Gastrocnemius medialis (tissue), 4 donors: ENCODE data around the gene TJP3. TPM values are rescaled to one million over a fixed set of nuclear protein-coding genes. Genes with fewer than 3 reads are reported as not detected.

Source experiments
- ATAC-seq, 2 donors: fragments of 150-250 bp; one replicate each; pipeline ENCODE4 v1.9.1; 2016
- DNase-seq, 2 donors: peaks; one replicate each; pipeline ENCODE4 v3.0.0-alpha.2; 2019
- H3K27ac ChIP-seq, 4 donors: fragments of 200-600 bp; sonication (generic); 1 replicate in 1 of 4; 2 replicates in 3 of 4; pipeline ENCODE4 v1.5.1; 2016 to 2018; ENCODE audit warnings: mild to moderate bottlenecking in 2 of 4, moderate library complexity in 1 of 4
- H3K27me3 ChIP-seq, 3 donors: fragments of 200-600 bp; sonication (generic) in 2 of 3; 1 replicate in 1 of 3; 2 replicates in 2 of 3; pipeline versions ENCODE4 v1.5.1 to v1.6.0; 2016 to 2019; ENCODE audit warnings: mild to moderate bottlenecking in 1 of 3, moderate library complexity in 1 of 3
- H3K36me3 ChIP-seq, 2 donors: fragments of 200-600 bp; sonication (generic) in 1 of 2; one replicate each; pipeline ENCODE4 v1.5.1; 2017 to 2018
- H3K4me1 ChIP-seq, 2 donors: fragments of 200-600 bp; sonication (generic) in 1 of 2; one replicate each; pipeline ENCODE4 v1.5.1; 2016 to 2017; ENCODE audit warnings: mild to moderate bottlenecking in 2 of 2
- H3K4me3 ChIP-seq, 4 donors: fragments of 200-600 bp; sonication (generic) in 3 of 4; 1 replicate in 1 of 4; 2 replicates in 3 of 4; pipeline ENCODE4 v1.5.1; 2016 to 2019; ENCODE audit warnings: mild to moderate bottlenecking in 2 of 4
- H3K9me3 ChIP-seq, 3 donors: fragments of 200-600 bp; sonication (generic) in 2 of 3; 1 replicate in 1 of 3; 2 replicates in 2 of 3; pipeline ENCODE4 v1.5.1; 2016 to 2019
- CTCF ChIP-seq, 5 experiments: fragments of 450-650 bp in 3 of 5; fragments of 200-600 bp in 2 of 5; sonication (generic) in 2 of 5; IDR thresholded peaks in 4 of 5; conservative IDR thresholded peaks in 1 of 5; 1 replicate in 4 of 5; 2 replicates in 1 of 5; pipeline ENCODE4 v1.5.1; 2016 to 2019; ENCODE audit warnings: antibody characterized with exemption in 5 of 5, mild to moderate bottlenecking in 3 of 5, moderate library complexity in 3 of 5
- POLR2A ChIP-seq, 2 donors: fragments of 450-650 bp; IDR thresholded peaks; one replicate each; pipeline ENCODE4 v1.6.1; 2017; ENCODE audit warnings: antibody characterized with exemption in 2 of 2, mild to moderate bottlenecking in 2 of 2, moderate library complexity in 2 of 2
- in situ Hi-C, 4 donors: fragments of 200-750 bp; cut with MboI; loops; one replicate each; pipeline versions ENCODE4 v1.15.0 to v1.8.0; 2017; ENCODE audit warnings: low sequenced_read_pairs in 4 of 4
- intact Hi-C: fragments of 100-400 bp; cut with DNase I; formaldehyde crosslinking; loops from one replicate; pipeline ENCODE4 v1.15.1; 2023; ENCODE audit warnings: low total_unique reads
- total RNA-seq, 4 donors: library from RNA; depleted of rRNA; stranded (reverse); fragments of >200 nt; gene quantifications; one replicate each; pipeline versions ENCODE4 v1.1.0 to v1.2.3, GENCODE V29; 2016

The TJP3 gene
- total RNA-seq, 4 donors from 2014 or later, result 0.67 to 3.7 (median 1.7) TPM

- ATAC-seq (no peak), DNase-seq (no peak)
- H3K4me1 ChIP-seq, result no peaks in the 10 kb centered on the region
- peaks cover 43 to 65% (median 47%) of the 10 kb centered on the region in 3 donors for H3K27me3 ChIP-seq
- in situ Hi-C loops, result no loop called here
- intact Hi-C loops, result no loop called here
- peak overlapping the region in 1 of 4 donors; percentile 21 for H3K4me3 ChIP-seq
- no peak for TF ChIP-seq POLR2A (IDR thresholded peaks at IDR 0.05)
- no peak for TF ChIP-seq CTCF (IDR thresholded peaks at IDR 0.05 in 4 of 5, conservative IDR thresholded peaks at IDR 0.05 in 1 of 5)
- H3K27ac ChIP-seq, result no peak overlapping the region
- H3K36me3 ChIP-seq, result no peaks in the 10 kb centered on the region
- no peaks in the 10 kb centered on the region for H3K9me3 ChIP-seq
Measured at GRCh38 chr19:3721887-3722442, 13.8 kb downstream of the TJP3 start.

- Histone ChIP-seq H3K4me1 (no peaks in the 10 kb centered on the region), H3K36me3 (no peaks in the 10 kb centered on the region), H3K4me3 (no peak overlapping the region), H3K27ac (no peak overlapping the region), H3K27me3 (peaks cover 43 to 63% (median 47%) of the 10 kb centered on the region in 3 donors), H3K9me3 (no peaks in the 10 kb centered on the region)
- intact Hi-C loops (no loop called here), in situ Hi-C loops (no loop called here)
- DNase-seq (no peak), ATAC-seq (no peak)
- TF ChIP-seq POLR2A (IDR thresholded peaks at IDR 0.05), result no peak
- no peak for TF ChIP-seq CTCF (IDR thresholded peaks at IDR 0.05 in 4 of 5, conservative IDR thresholded peaks at IDR 0.05 in 1 of 5)
Measured at GRCh38 chr19:3722443-3723109, 14.4 kb downstream of the TJP3 start.

- Histone ChIP-seq H3K27ac (no peak overlapping the region), H3K36me3 (no peaks in the 10 kb centered on the region), H3K4me1 (no peaks in the 10 kb centered on the region), H3K27me3 (peaks cover 43 to 61% (median 47%) of the 10 kb centered on the region in 3 donors), H3K9me3 (no peaks in the 10 kb centered on the region), H3K4me3 (no peak overlapping the region)
- in situ Hi-C loops (no loop called here), intact Hi-C loops (no loop called here)
- DNase-seq (no peak), ATAC-seq (no peak)
- TF ChIP-seq POLR2A (IDR thresholded peaks at IDR 0.05) (no peak), CTCF (IDR thresholded peaks at IDR 0.05 in 4 of 5, conservative IDR thresholded peaks at IDR 0.05 in 1 of 5) (no peak)
Measured at GRCh38 chr19:3723110-3723488, 14.9 kb downstream of the TJP3 start.

DNA sequence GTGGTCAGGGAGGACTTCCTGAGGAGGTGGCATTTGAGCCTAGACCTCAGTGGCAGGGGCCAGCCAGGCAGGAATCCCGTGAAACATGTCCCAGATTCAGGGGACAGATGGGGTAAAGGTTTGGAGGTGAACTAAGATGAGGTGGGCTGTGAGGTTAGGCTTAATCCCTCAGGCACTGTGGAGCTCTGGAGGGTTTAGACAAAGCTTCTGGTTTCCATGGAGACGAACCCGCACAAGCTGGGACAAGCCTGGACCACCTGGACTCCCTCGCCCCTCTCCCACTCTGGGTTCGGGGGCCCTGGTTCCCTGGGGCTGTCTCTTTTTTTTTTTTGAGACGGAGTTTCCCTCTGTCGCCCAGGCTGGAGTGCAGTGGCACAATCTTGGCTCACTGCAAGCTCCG, 15.7 kb downstream of the TJP3 start:
- Histone ChIP-seq H3K27ac (no peak overlapping the region), H3K4me3 (no peak overlapping the region), H3K36me3 (no peaks in the 10 kb centered on the region), H3K27me3 (peaks cover 43 to 56% (median 46%) of the 10 kb centered on the region in 3 donors), H3K9me3 (no peaks in the 10 kb centered on the region), H3K4me1 (no peaks in the 10 kb centered on the region)
- ATAC-seq (no peak), DNase-seq (no peak)
- intact Hi-C loops (no loop called here), in situ Hi-C loops (no loop called here)
- no peak for TF ChIP-seq POLR2A (IDR thresholded peaks at IDR 0.05)
- no peak for TF ChIP-seq CTCF (IDR thresholded peaks at IDR 0.05 in 4 of 5, conservative IDR thresholded peaks at IDR 0.05 in 1 of 5)
